Esophagus muscularis mucosa (tissue), 4 donors: ENCODE measurements around the gene NCKAP5.

ENCODE experiments used
- EP300 ChIP-seq: sonication (generic); formaldehyde crosslinking; IDR thresholded peaks from one replicate; pipeline ENCODE4 v1.6.1; 2017; ENCODE audit warnings: antibody characterized with exemption
- POLR2A ChIP-seq: fragments of 450-650 bp; IDR thresholded peaks from one replicate; pipeline ENCODE4 v1.6.1; 2017; ENCODE audit warnings: antibody characterized with exemption, moderate library complexity, mild to moderate bottlenecking, low read depth
- POLR2AphosphoS5 ChIP-seq, 2 donors: sonication (generic); formaldehyde crosslinking; IDR thresholded peaks; one replicate each; pipeline ENCODE4 v1.6.1; 2017; ENCODE audit warnings: antibody characterized with exemption in 2 of 2
- TF ChIP-seq, protein P1 (sequence below), 3 experiments: fragments of 200-600 bp in 2 of 3; fragments of 450-650 bp in 1 of 3; sonication (generic) in 2 of 3; IDR thresholded peaks; one replicate each; pipeline ENCODE4 v1.5.1; 2017 to 2019; ENCODE audit warnings: antibody characterized with exemption in 3 of 3, mild to moderate bottlenecking in 2 of 3, moderate library complexity in 1 of 3

GRCh38 chr2:133110201-133110600 lies 458.1 kb downstream of the NCKAP5 start:
- TF ChIP-seq, protein P1, sequence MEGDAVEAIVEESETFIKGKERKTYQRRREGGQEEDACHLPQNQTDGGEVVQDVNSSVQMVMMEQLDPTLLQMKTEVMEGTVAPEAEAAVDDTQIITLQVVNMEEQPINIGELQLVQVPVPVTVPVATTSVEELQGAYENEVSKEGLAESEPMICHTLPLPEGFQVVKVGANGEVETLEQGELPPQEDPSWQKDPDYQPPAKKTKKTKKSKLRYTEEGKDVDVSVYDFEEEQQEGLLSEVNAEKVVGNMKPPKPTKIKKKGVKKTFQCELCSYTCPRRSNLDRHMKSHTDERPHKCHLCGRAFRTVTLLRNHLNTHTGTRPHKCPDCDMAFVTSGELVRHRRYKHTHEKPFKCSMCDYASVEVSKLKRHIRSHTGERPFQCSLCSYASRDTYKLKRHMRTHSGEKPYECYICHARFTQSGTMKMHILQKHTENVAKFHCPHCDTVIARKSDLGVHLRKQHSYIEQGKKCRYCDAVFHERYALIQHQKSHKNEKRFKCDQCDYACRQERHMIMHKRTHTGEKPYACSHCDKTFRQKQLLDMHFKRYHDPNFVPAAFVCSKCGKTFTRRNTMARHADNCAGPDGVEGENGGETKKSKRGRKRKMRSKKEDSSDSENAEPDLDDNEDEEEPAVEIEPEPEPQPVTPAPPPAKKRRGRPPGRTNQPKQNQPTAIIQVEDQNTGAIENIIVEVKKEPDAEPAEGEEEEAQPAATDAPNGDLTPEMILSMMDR (IDR thresholded peaks at IDR 0.05): no peak
- TF ChIP-seq POLR2A (no peak), EP300 (no peak), POLR2AphosphoS5 (IDR thresholded peaks at IDR 0.05) (no peak)
